Cardiac muscle cell (in vitro differentiated cells and primary cell): ENCODE measurements around the gene HEPACAM2. TPM values are rescaled to one million over a fixed set of nuclear protein-coding genes. Genes with fewer than 3 reads are reported as not detected.

Source experiments
- DNase-seq, 2 donors: peaks; one replicate each; pipeline versions ENCODE4 v3.0.0 to v3.0.0-alpha.2; 2010 to 2017; ENCODE audit warnings: low read depth in 1 of 2, low spot score in 1 of 2
- H3K27ac ChIP-seq: fragments of 200-600 bp; sonication (generic); 2 replicates; pipeline ENCODE4 v1.5.1; 2016
- H3K27me3 ChIP-seq: fragments of 200-600 bp; sonication (generic); 2 replicates; pipeline ENCODE4 v1.6.0; 2016; ENCODE audit warnings: control low read depth
- H3K36me3 ChIP-seq: fragments of 200-600 bp; sonication (generic); 2 replicates; pipeline ENCODE4 v1.5.1; 2016; ENCODE audit warnings: control low read depth
- H3K4me1 ChIP-seq: fragments of 200-600 bp; sonication (generic); 2 replicates; pipeline ENCODE4 v1.8.1; 2017; ENCODE audit warnings: low read depth, mild to moderate bottlenecking, mixed run types
- H3K4me3 ChIP-seq: fragments of 200-600 bp; sonication (generic); 2 replicates; pipeline ENCODE4 v1.5.1; 2016; ENCODE audit warnings: mild to moderate bottlenecking
- H3K9me3 ChIP-seq: fragments of 200-600 bp; sonication (generic); 2 replicates; pipeline ENCODE4 v1.5.1; 2017; ENCODE audit warnings: low read depth, mild to moderate bottlenecking, control low read depth
- CTCF ChIP-seq: IDR thresholded peaks from 2 replicates; pipeline ENCODE4 v1.5.1; 2012; ENCODE audit warnings: low read depth, mild to moderate bottlenecking, low read length
- polyA plus RNA-seq: library from polyadenylated mRNA; unstranded; fragments of >200 nt; fragmentation: Nextera tagmentation; extraction: Ambion mirVana; gene quantifications from 2 replicates; pipeline ENCODE4 v1.2.1, GENCODE V29; 2016
- total RNA-seq: library from RNA; depleted of rRNA; stranded (reverse); fragments of >200 nt; gene quantifications from 2 replicates; pipeline ENCODE4 v1.2.3, GENCODE V29; 2016

The HEPACAM2 gene
- total and polyA plus RNA-seq, 2 experiments from 2014 or later = not detected

GRCh38 chr7:93203496-93203895 lies 22.8 kb downstream of the HEPACAM2 start:
- DNase-seq = no peak
- Histone ChIP-seq H3K27me3 (peaks cover 24% of the 10 kb centered on the region), H3K4me3 (no peak overlapping the region), H3K27ac (no peak overlapping the region), H3K36me3 (no peaks in the 10 kb centered on the region), H3K9me3 (no peaks in the 10 kb centered on the region), H3K4me1 (no peaks in the 10 kb centered on the region)
- no peak for TF ChIP-seq CTCF

- H3K4me1 ChIP-seq = no peaks in the 10 kb centered on the region
- no peak for TF ChIP-seq CTCF
- H3K36me3 ChIP-seq = no peaks in the 10 kb centered on the region
- H3K4me3 ChIP-seq = no peak overlapping the region
- no peak overlapping the region for H3K27ac ChIP-seq
- no peaks in the 10 kb centered on the region for H3K9me3 ChIP-seq
- no peak for DNase-seq
- peaks cover 17% of the 10 kb centered on the region for H3K27me3 ChIP-seq
Measured at GRCh38 chr7:93202594-93203250, 23.5 kb downstream of the HEPACAM2 start.

- TF ChIP-seq CTCF = no peak
- H3K27me3 ChIP-seq = peaks cover 25% of the 10 kb centered on the region
Measured at GRCh38 chr7:93198472-93198871, 27.8 kb downstream of the HEPACAM2 start.

GRCh38 chr7:93196336-93196735 lies 29.9 kb downstream of the HEPACAM2 start:
- Histone ChIP-seq H3K9me3 (no peaks in the 10 kb centered on the region), H3K27me3 (peaks cover 25% of the 10 kb centered on the region), H3K36me3 (no peaks in the 10 kb centered on the region), H3K27ac (no peak overlapping the region), H3K4me3 (no peak overlapping the region), H3K4me1 (no peaks in the 10 kb centered on the region)
- no peak for DNase-seq
- no peak for TF ChIP-seq CTCF

More at GRCh38 chr7:93198472-93198871, 27.8 kb downstream of the HEPACAM2 start:
- no peak overlapping the region for H3K4me3 ChIP-seq
- no peaks in the 10 kb centered on the region for H3K9me3 ChIP-seq
- no peaks in the 10 kb centered on the region for H3K36me3 ChIP-seq
- no peaks in the 10 kb centered on the region for H3K4me1 ChIP-seq
- no peak for DNase-seq
- H3K27ac ChIP-seq = no peak overlapping the region

- peak in 1 of 2 donors; percentile 14 for DNase-seq
- Histone ChIP-seq H3K4me3 (no peak overlapping the region), H3K9me3 (no peaks in the 10 kb centered on the region), H3K27me3 (peaks cover 29% of the 10 kb centered on the region), H3K27ac (no peak overlapping the region), H3K4me1 (no peaks in the 10 kb centered on the region), H3K36me3 (no peaks in the 10 kb centered on the region)
- no peak for TF ChIP-seq CTCF
Measured at GRCh38 chr7:93194386-93194785, 31.9 kb downstream of the HEPACAM2 start.
